T-helper 1 cell treated with Interleukin-12 subunit alpha and Interleukin-12 subunit beta and Interleukin-4 antibody, amounts not matched to agents 30 ng/mL and 1 ng/mL, for 36 hours (primary cell): ENCODE results near the gene FMN1. TPM values are rescaled to one million over a fixed set of nuclear protein-coding genes. Genes with fewer than 3 reads are reported as not detected.

Experiments
- intact Hi-C: fragments of 100-400 bp; cut with micrococcal nuclease; formaldehyde crosslinking; loops from one replicate; pipeline ENCODE4 v1.15.1; 2024
- total RNA-seq: library from RNA; stranded (reverse); gene quantifications from 2 replicates; pipeline ENCODE4 v1.2.3, GENCODE V29; 2022

The FMN1 gene
- total RNA-seq, 1 donor from 2014 or later, result 0.05 TPM

- intact Hi-C loops, result no loop called here
Observed at GRCh38 chr15:33126559-33127290, 67.8 kb downstream of the FMN1 start.

DNA sequence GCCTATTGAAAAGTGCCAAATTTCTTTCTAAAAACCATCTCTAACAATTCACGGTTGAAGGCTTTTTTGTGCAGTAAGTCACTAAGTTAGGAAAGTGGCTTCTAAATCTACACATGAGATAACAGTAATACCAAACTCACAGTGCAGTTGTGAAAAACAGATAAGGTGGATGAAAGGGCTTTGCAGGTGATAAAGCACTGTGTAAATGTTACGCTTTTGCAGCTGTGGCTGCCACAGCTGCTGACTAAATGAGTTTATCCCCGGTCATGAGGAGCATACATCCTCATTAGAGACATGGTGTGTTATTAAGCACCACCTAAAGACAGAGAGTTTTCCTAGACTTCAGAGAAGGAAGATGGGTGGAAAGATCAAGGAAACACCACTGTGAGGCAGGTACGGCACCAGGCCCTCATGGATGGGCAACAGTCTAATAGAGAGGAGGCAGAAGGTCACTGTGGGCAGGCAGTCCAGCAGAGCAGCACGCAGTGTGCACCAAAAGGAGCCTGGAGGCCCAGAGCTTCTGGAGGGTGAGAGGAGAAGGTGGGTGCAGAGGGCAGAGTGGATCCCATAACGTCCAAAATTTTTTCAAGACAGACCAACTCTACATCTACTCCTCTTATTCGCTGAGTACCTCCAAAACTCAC is 68.5 kb downstream of the FMN1 start:
- intact Hi-C loops, result no loop called here

GRCh38 chr15:33124811-33125210 is 69.7 kb downstream of the FMN1 start:
- intact Hi-C loops, result no loop called here

- intact Hi-C loops, result no loop called here
Observed at GRCh38 chr15:33124279-33124678, 70.2 kb downstream of the FMN1 start.

- intact Hi-C loops, result no loop called here
Observed at GRCh38 chr15:33119865-33120264, 74.6 kb downstream of the FMN1 start.

GRCh38 chr15:33119273-33119672 is 75.2 kb downstream of the FMN1 start:
- intact Hi-C loops, result no loop called here

DNA sequence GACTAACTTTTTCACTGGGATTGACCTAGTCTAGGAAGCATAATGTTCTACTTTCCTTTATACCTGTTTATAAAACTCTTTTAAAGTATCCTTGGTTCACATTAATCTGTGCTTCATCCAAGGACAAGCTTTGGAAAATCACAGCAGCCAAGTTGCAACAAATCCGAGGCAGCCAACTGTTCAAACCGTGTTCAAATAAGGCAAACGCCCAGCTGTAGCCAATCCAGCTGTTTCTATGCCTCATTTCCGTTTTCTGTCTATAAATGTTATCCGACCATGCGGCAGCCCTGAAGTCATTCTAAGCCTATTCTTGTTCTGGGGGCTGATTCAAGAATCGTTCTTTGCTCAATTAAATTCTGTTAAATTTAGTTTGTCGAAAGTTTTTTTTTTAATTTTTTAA is 78.3 kb downstream of the FMN1 start:
- intact Hi-C loops, result no loop called here

DNA sequence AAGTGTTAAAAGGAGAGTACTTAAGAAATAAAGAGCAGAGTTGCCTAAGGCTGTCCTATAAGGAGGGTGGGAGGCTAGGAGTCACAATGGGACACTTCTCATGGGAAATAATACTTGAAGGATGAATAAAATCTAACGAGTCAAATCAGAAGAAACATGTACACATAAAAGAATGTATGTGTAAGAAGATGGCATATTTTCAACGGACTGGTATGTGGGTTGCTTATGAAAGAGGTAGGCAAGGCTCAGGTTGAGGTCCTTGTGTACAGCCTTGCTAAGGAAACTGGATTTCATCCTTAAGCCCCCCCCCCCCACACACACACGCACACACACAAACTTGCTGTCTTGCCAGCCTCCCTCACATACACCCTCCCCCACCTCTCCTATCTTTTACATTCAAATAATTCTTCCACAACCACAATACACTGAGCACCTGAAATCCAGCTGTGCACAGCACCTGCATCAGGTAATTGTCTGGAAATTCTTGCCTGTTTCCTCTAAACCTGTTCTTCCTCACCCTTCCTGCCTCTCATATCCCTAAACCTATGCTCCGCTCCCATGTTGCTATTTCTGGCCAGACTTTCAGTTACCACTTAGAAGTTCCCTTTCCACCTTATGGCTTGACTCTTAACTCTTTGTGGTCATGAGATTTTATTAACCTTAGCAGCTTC is 79.2 kb downstream of the FMN1 start:
- intact Hi-C loops, result no loop called here

DNA sequence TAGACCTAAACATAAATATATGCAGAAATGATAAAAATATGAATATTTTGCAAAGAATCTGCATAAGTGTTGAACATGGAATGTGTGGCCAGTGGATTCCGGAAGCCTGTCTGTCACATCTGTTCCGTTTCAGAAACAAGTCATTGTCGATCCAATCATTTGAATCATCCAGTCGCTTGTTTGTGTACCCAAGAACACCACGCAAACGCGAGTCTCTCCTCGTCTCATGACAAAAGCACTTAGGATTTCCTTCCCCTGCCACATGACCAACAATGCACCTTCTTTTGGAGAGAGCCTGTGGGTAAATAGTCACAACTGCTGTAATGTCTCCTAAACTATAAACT is 80.2 kb downstream of the FMN1 start:
- intact Hi-C loops, result no loop called here

DNA sequence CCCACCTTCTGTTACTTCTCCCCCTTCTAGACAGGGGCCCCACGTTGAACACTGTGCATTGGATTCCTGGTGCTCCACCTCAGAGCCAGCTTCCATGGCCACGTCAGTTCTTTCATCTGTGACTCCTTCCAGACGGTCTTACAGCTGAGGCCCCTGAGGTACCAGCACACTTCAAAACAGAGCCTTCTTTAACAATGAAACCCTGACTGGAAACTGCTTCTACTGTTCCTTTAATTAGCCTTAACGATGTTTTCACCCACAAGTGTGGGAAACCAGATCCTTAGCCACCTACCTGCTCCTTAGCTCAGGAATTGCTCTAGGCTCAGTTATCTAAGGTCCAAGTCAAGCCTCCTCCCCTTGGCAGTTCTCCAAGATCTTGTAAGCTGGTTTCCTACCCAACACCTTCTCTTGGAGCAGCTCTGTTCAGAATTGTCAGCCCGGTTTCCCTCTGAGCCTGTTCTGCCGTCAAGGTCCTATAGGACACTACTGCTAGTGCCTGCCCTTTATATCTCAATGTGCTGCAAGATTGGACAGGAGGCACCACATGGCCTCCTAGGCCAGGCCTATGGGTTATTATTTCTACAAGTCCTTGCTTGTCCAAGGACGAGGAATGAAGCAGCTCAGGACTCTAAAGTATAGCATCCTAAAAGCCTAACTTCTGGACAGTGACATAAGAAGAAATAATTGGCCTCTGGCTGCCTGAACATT is 80.7 kb downstream of the FMN1 start:
- intact Hi-C loops, result no loop called here

- intact Hi-C loops, result no loop called here
Observed at GRCh38 chr15:33112541-33113105, 81.9 kb downstream of the FMN1 start.

GRCh38 chr15:33111041-33111451 is 83.5 kb downstream of the FMN1 start:
- intact Hi-C loops, result no loop called here

GRCh38 chr15:33109345-33109744 is 85.2 kb downstream of the FMN1 start:
- intact Hi-C loops, result no loop called here

DNA sequence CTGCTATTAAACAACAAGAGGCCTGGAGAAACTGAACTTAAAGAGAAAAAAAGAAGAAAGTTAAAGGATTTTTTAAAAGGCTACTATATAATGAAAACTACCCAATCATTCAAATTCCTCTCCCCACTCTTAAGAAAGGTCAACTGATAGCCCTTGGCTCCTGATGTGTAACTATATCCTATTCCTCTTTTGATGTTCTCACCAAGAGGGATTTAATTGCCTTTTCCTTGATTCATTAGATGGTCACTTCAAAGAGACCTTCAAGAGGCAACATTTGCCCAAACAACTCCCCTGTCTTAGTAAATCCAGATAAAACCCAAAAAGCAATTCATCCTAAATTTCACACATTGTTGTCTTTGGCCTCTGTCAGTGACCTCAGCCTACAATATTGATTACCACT is 86.0 kb downstream of the FMN1 start:
- intact Hi-C loops, result no loop called here

DNA sequence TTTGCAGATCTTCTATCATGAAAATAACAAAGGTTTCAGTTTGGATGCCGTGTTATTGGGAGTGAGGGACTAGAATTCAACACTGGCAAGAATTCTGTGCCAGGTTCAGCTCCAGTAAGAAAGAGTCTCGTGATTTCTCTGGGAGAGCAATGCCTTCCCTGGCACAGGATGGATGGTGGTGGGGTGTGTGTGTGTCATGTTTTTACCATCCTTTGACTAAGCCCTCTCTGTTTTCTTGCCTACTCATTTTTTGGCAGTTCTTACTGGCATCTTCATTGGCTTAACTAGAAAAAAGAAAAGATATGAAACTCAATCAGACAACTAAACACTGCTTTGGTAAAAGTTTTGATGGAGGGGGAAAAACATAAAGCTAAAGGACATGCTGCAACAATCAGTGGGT is 86.6 kb downstream of the FMN1 start:
- intact Hi-C loops, result no loop called here

- intact Hi-C loops, result no loop called here
Observed at GRCh38 chr15:33104212-33104611, 90.3 kb downstream of the FMN1 start.

DNA sequence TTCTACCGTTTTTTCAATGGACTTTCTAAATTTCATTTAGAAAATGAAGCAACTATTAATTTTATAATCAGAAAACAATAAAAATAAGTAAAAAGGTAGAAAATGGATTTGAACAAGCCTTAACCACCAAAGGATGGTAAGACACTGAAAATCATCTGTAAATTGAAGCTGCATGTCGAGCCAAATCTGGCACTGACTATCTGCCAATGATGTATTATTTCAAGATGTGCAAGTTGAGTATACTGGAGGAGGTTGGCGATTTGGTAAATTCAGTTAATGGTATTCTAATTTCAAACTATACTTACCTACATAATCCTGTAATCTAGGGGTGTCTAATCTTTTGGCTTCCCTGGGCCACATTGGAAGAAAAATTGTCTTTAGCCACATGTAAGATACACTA is 93.5 kb downstream of the FMN1 start:
- intact Hi-C loops, result no loop called here

DNA sequence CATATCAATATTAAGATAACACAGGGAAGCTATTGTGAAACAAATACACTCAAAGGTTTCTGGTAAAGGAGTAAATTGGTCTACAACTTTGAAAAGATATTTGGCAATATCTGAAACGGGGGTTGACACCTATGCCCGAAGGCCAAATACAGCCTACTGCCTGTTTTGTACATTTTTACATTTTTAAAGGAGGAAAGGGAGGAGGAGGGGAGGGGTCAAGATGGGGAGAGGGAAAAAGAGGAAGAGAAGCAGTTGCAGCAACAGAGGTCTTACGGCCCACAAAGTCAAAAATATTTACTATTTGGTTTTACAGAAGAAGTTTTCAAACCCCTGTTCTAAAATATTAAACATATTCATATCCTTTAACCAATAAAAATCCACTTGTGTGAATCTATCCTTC is 94.2 kb downstream of the FMN1 start:
- intact Hi-C loops, result no loop called here

GRCh38 chr15:33099739-33100138 is 94.8 kb downstream of the FMN1 start:
- intact Hi-C loops, result no loop called here

GRCh38 chr15:33099213-33099612 is 95.3 kb downstream of the FMN1 start:
- intact Hi-C loops, result no loop called here

DNA sequence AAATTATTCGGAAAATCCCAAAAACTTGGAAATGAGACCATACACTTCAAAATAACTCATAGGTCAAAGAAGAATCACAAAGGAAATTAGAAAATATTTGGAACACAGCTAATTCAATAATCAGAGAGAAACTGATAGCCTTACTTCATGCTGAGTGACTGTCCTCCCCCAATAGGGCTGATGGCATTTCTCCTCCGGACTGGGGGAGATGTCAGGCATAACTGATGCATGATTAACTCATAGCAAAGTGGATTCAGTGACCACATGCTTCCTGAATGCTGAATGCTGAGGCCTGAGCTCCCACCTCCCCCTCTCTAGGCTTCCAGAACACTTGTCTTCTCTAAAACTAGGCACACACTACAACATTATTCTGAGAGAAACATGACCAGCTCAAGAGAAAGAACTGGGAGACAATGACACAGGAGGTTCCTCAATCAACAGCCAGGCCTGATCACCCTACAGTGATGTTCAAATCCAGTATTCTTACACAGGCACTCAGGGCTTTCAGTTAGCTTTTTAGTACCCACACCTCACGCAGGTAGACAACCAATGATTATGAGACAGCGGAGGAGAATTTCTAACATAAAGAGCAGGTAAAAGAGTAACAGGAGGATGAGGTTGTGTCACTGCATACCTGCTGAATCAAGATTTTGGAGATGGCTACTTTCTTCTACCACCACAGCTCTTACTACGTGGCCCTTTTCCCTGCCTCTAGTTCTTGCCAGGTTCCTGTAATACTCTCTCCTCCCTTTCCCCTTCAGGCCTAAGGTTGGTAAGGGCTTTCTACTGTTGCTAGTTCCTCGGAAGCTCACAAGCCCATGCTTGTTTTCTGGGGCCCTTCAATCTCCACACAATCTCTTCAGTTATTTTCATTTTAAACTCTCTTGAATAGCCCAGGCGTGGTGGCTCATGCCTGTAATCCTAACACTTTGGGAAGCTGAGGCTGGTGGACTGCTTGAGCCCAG is 96.1 kb downstream of the FMN1 start:
- intact Hi-C loops, result no loop called here
